OCI-LY7 (cell line): Measurements from ENCODE around the gene ZBTB20. TPM values are rescaled to one million over a fixed set of nuclear protein-coding genes. Genes with fewer than 3 reads are reported as not detected.

Experiments
- BruUV-seq: library from RNA; stranded (reverse); fragments of 400-500 nt; replicated peaks from 2 replicates; lab custom pipeline; 2021; lab: Mats Ljungman, UMichigan
- CTCF ChIA-PET: fragments of 300-600 bp; sonication (Branson Sonifier 250); formaldehyde crosslinking; loops from one replicate; lab custom pipeline; 2022; ENCODE audit warnings: antibody characterized with exemption; ENCODE audit not compliant: unreplicated experiment; lab: Charles Lee
- POLR2A ChIA-PET: fragments of 300-600 bp; sonication (Branson Sonifier 250); formaldehyde crosslinking; loops from one replicate; lab custom pipeline; 2022; ENCODE audit warnings: antibody characterized with exemption; lab: Charles Lee
- DNase-seq: peaks from one replicate; pipeline ENCODE4 v3.0.0-alpha.2; 2015; ENCODE audit warnings: low spot score
- H2AFZ ChIP-seq: fragments of 200-600 bp; sonication (generic), shearing (Covaris generic); 2 replicates; pipeline ENCODE4 v1.6.1; 2014; ENCODE audit warnings: mild to moderate bottlenecking, antibody characterized with exemption, low read length, moderate library complexity
- H3K27ac ChIP-seq: fragments of 200-600 bp; sonication (generic); 2 replicates; pipeline ENCODE4 v1.5.1; 2014; ENCODE audit warnings: mixed run types, low read depth, mild to moderate bottlenecking, moderate library complexity, low read length, inconsistent platforms; ENCODE audit not compliant: poor library complexity, severe bottlenecking
- H3K36me3 ChIP-seq: fragments of 200-600 bp; sonication (generic); 2 replicates; pipeline ENCODE4 v1.6.1; 2014; ENCODE audit warnings: mild to moderate bottlenecking, antibody characterized with exemption, low read length, moderate library complexity, mixed read lengths; ENCODE audit not compliant: insufficient read depth
- H3K4me1 ChIP-seq: fragments of 200-600 bp; sonication (generic); 2 replicates; pipeline ENCODE4 v1.5.1; 2014; ENCODE audit warnings: mild to moderate bottlenecking, low read length; ENCODE audit not compliant: insufficient read depth, poor library complexity, severe bottlenecking
- H3K4me2 ChIP-seq: fragments of 200-600 bp; sonication (generic); 2 replicates; pipeline ENCODE4 v1.6.1; 2014; ENCODE audit warnings: mild to moderate bottlenecking, low read length
- H3K4me3 ChIP-seq: fragments of 200-600 bp; sonication (generic); 2 replicates; pipeline ENCODE4 v1.5.1; 2014; ENCODE audit warnings: mild to moderate bottlenecking, low read depth, low read length; ENCODE audit not compliant: poor library complexity, severe bottlenecking
- H3K79me2 ChIP-seq: fragments of 200-600 bp; sonication (generic); 2 replicates; pipeline ENCODE4 v1.6.1; 2016; ENCODE audit warnings: low read depth, mild to moderate bottlenecking, low read length, moderate library complexity, mixed read lengths; ENCODE audit not compliant: insufficient read depth
- H3K9me2 ChIP-seq: fragments of 200-600 bp; sonication (generic); 2 replicates; pipeline ENCODE4 v1.6.1; 2016; ENCODE audit warnings: mild to moderate bottlenecking, low read length, mixed read lengths; ENCODE audit not compliant: insufficient read depth
- H3K9me3 ChIP-seq: fragments of 200-600 bp; sonication (generic); 2 replicates; pipeline ENCODE4 v1.6.1; 2014; ENCODE audit warnings: mild to moderate bottlenecking, mixed run types, low read length, mixed read lengths
- H4K20me1 ChIP-seq: fragments of 200-600 bp; sonication (generic); 2 replicates; pipeline ENCODE4 v1.6.1; 2014; ENCODE audit warnings: mild to moderate bottlenecking, antibody characterized with exemption, low read length, moderate library complexity, mixed read lengths; ENCODE audit not compliant: insufficient read depth
- EZH2phosphoT487 ChIP-seq: fragments of 200-600 bp; sonication (generic); IDR thresholded peaks from 2 replicates; pipeline ENCODE4 v1.6.1; 2018; ENCODE audit warnings: low read depth, borderline replicate concordance, mild to moderate bottlenecking, mixed run types, antibody characterized with exemption, low read length, moderate library complexity, mixed read lengths
- intact Hi-C: fragments of 100-400 bp; cut with micrococcal nuclease; formaldehyde crosslinking; loops from one replicate; pipeline ENCODE4 v1.10.0; 2022; ENCODE audit not compliant: unreplicated experiment
- total RNA-seq, 2 experiments: library from RNA; depleted of rRNA in 1 of 2; stranded (reverse); fragments of >200 nt in 1 of 2; shearing (Covaris generic) in 1 of 2; gene quantifications; 2 replicates each; pipeline ENCODE4 v1.2.3, GENCODE V29; 2014 to 2022
- TF ChIP-seq, protein P1 (sequence below): fragments of 200-600 bp; sonication (generic); conservative IDR thresholded peaks from 2 replicates; pipeline ENCODE4 v1.5.1; 2014; ENCODE audit warnings: mild to moderate bottlenecking, antibody characterized with exemption, low read length, moderate library complexity, mixed read lengths

The ZBTB20 gene
- total RNA-seq, 2 experiments from 2014 or later = 5.5 to 11.8 TPM

GRCh38 chr3:114619771-114620170, 527.3 kb downstream of the ZBTB20 start:
- CTCF ChIA-PET = no interaction called here
- BruUV-seq = no TSS peak
- TF ChIP-seq, protein P1, sequence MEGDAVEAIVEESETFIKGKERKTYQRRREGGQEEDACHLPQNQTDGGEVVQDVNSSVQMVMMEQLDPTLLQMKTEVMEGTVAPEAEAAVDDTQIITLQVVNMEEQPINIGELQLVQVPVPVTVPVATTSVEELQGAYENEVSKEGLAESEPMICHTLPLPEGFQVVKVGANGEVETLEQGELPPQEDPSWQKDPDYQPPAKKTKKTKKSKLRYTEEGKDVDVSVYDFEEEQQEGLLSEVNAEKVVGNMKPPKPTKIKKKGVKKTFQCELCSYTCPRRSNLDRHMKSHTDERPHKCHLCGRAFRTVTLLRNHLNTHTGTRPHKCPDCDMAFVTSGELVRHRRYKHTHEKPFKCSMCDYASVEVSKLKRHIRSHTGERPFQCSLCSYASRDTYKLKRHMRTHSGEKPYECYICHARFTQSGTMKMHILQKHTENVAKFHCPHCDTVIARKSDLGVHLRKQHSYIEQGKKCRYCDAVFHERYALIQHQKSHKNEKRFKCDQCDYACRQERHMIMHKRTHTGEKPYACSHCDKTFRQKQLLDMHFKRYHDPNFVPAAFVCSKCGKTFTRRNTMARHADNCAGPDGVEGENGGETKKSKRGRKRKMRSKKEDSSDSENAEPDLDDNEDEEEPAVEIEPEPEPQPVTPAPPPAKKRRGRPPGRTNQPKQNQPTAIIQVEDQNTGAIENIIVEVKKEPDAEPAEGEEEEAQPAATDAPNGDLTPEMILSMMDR = no peak
- TF ChIP-seq EZH2phosphoT487 = no peak

GRCh38 chr3:114615523-114616085, 531.5 kb downstream of the ZBTB20 start:
- BruUV-seq = no TSS peak
- Histone ChIP-seq H3K27ac (no peak overlapping the region), H3K4me3 (no peak overlapping the region), H3K36me3 (no peaks in the 10 kb centered on the region), H3K4me1 (no peaks in the 10 kb centered on the region), H3K9me3 (no peaks in the 10 kb centered on the region), H4K20me1 (no peaks in the 10 kb centered on the region), H3K79me2 (no peaks in the 10 kb centered on the region), H3K4me2 (no peak overlapping the region), H2AFZ (no peak overlapping the region), H3K9me2 (no peaks in the 10 kb centered on the region)
- intact Hi-C loops = no loop called here
- DNase-seq = no peak
- ChIA-PET CTCF (no interaction called here), POLR2A (no interaction called here)
- no peak for TF ChIP-seq EZH2phosphoT487
- TF ChIP-seq, protein P1 = no peak

More at GRCh38 chr3:114619771-114620170, 527.3 kb downstream of the ZBTB20 start:
- Histone ChIP-seq H3K36me3 (no peaks in the 10 kb centered on the region), H3K4me1 (no peaks in the 10 kb centered on the region), H3K79me2 (no peaks in the 10 kb centered on the region), H3K27ac (no peak overlapping the region), H4K20me1 (no peaks in the 10 kb centered on the region), H3K4me2 (no peak overlapping the region), H2AFZ (no peak overlapping the region), H3K4me3 (no peak overlapping the region), H3K9me3 (no peaks in the 10 kb centered on the region), H3K9me2 (no peaks in the 10 kb centered on the region)
- POLR2A ChIA-PET = no interaction called here
- intact Hi-C loops = no loop called here
- DNase-seq = no peak

GRCh38 chr3:114609973-114610630, 537.0 kb downstream of the ZBTB20 start:
- H3K4me3 ChIP-seq = no peak overlapping the region
- no peaks in the 10 kb centered on the region for H3K36me3 ChIP-seq
- no peaks in the 10 kb centered on the region for H3K9me3 ChIP-seq
- CTCF ChIA-PET = no interaction called here
- H3K79me2 ChIP-seq = no peaks in the 10 kb centered on the region
- no peak overlapping the region for H3K4me2 ChIP-seq
- H3K4me1 ChIP-seq = no peaks in the 10 kb centered on the region
- no peaks in the 10 kb centered on the region for H4K20me1 ChIP-seq
- no peak for TF ChIP-seq EZH2phosphoT487
- TF ChIP-seq, protein P1 = no peak
- no peak for DNase-seq
- no peaks in the 10 kb centered on the region for H3K9me2 ChIP-seq
- intact Hi-C loops = no loop called here
- no TSS peak for BruUV-seq
- POLR2A ChIA-PET = interaction anchor here (0.7 to 0.8 kb wide), 2 partner anchors 15 to 70 kb away, joined by 3 read pairs; no protein-coding TSS in a partner anchor
- no peak overlapping the region for H3K27ac ChIP-seq
- no peak overlapping the region for H2AFZ ChIP-seq
